Measurements from ENCODE around the gene NXNL1. TPM values are rescaled to one million over a fixed set of nuclear protein-coding genes. Genes with fewer than 3 reads are reported as not detected.

The NXNL1 gene
- total RNA-seq, 1 donor from 2014 or later, result not detected

DNA sequence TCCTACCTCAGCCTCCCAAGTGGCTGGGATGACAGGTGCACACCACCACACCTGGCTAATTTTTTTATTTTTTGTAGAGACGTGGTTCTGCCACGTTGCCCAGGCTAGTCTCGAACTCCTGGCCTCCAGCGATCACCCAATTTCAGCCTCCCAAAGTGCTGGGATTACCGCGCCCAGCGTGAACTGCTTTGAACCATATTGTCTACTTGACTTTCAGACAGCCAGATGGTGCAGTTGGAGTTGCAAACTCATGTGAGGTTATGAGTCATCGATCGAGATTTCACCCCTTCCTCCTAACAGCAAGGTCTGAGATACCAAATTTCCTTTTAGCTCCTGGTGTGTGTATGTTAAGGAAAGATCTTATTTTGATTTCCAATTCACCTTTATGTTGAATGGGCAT, 12.3 kb upstream of the NXNL1 start:
- TF ChIP-seq, protein P1, sequence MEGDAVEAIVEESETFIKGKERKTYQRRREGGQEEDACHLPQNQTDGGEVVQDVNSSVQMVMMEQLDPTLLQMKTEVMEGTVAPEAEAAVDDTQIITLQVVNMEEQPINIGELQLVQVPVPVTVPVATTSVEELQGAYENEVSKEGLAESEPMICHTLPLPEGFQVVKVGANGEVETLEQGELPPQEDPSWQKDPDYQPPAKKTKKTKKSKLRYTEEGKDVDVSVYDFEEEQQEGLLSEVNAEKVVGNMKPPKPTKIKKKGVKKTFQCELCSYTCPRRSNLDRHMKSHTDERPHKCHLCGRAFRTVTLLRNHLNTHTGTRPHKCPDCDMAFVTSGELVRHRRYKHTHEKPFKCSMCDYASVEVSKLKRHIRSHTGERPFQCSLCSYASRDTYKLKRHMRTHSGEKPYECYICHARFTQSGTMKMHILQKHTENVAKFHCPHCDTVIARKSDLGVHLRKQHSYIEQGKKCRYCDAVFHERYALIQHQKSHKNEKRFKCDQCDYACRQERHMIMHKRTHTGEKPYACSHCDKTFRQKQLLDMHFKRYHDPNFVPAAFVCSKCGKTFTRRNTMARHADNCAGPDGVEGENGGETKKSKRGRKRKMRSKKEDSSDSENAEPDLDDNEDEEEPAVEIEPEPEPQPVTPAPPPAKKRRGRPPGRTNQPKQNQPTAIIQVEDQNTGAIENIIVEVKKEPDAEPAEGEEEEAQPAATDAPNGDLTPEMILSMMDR (conservative IDR thresholded peaks at IDR 0.05; ENCODE audit: low read depth, low read length), result no peak
- H3K4me3 ChIP-seq (ENCODE audit: low read depth, low read length), result no peak overlapping the region
- DNase-seq (ENCODE audit: low read depth), result no peak

DNA sequence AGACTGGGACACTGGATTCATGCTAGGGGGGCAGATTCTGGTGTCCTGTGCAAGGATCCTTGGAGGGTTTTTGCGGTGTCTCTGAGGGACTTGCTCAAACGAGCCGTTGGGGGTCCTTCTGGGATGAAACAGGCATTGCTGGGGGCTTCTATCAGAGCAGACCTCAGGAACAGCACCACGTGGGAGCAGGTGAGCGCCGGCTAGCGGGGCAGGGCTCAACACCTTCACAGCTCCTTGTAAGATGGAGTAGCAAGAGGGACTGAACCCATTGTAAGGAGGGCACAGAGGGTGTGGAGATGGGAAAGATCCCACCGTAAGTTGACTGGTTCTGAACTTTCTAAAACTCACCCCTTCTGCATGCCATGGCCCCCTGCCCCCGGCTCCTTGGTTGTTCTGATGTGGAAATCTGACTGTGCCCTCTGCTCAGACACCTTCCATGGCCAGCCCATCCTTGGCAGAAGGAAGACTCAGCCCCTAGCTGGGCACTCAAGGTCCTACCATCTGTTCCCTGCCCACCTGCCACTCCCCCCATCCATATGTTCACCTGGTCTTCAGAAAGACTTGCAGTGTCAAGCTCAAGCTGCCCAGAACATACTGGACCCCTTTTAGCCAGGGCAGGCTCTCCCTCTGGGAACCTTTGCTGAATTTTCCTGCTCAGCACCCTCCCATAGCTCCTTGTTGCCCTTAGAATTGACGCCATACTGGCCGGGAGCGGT, 10.8 kb upstream of the NXNL1 start:
- TF ChIP-seq, protein P1 (conservative IDR thresholded peaks at IDR 0.05; ENCODE audit: low read depth, low read length), result no peak
- peak overlapping the region; percentile 74 for H3K4me3 ChIP-seq (ENCODE audit: low read depth, low read length)
- no peak for DNase-seq (ENCODE audit: low read depth)

DNA sequence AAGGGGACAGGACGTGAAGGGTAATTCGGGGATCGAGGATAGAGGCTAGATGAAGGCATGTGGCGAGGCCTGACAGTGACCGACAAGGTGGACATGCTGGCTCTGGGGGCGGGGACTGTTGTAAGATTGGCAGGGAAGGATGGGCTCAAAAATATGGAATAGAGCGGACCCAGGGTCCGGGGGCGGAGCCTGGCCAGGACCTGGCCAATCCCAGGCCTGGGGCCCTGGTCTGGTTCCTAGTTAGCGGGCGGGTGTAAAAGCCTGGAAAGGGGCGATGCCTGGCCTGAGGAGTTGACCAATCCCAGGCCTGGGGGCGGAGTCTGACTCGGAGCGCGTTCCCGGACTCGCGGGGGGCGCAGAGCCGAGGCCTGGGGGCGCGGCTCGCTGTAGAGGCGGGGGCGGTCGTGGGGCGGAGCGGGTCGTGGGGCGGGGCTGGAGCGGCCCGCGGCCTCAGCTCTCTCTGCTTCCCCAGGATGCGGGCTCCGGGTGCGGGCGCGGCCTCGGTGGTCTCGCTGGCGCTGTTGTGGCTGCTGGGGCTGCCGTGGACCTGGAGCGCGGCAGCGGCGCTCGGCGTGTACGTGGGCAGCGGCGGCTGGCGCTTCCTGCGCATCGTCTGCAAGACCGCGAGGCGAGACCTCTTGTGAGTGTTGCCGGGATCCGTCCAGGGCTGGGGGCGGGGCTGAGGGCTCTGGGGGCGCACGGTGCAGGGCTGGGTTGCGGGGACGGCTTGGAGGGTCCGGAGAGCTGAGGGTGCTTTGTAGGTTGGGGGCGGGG, 9.5 kb upstream of the NXNL1 start, which contains the start of gene SLC27A1:
Gene SLC27A1 (plus strand): TSS at position 457 of the 774 bp plus-strand sequence. CDS start 17 bp downstream, at position 474.
- H3K4me3 ChIP-seq (ENCODE audit: low read depth, low read length), result peak within 1 kb of the TSS; percentile 74
- TF ChIP-seq, protein P1 (conservative IDR thresholded peaks at IDR 0.05; ENCODE audit: low read depth, low read length), result no peak
- DNase-seq (ENCODE audit: low read depth), result peak; percentile 79

DNA sequence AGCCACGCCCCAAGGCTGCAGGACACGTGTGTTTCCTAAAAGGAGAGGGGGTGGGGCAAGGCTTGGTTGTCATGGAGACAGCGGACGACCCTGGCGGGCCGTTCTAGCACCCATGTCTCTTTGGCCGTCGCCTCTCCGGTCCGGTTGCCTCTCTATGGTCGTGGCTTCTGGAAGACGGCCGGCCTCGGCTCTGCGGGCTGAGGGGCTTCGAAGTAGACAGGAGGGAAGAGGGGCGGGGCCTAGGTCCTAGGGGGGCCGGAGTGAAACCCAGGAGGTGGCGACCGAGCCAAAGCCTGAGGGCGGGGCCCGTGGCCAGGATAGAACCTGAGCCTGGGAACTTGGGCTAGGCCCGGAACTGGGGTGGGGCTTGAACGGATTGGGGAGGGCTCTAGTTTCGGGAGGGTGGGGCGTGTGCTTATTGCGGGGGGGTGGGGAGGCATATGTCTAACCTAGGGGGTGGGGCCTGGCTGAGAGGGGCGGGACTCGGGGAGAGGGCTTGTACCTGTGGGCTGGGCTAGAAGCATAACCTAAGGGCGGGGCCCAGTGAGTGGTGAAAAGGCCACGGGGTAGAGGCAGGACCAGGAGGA, 8.8 kb upstream of the NXNL1 start:
- H3K4me3 ChIP-seq (ENCODE audit: low read depth, low read length), result peak overlapping the region; percentile 74
- peak; percentile 71 for DNase-seq (ENCODE audit: low read depth)

DNA sequence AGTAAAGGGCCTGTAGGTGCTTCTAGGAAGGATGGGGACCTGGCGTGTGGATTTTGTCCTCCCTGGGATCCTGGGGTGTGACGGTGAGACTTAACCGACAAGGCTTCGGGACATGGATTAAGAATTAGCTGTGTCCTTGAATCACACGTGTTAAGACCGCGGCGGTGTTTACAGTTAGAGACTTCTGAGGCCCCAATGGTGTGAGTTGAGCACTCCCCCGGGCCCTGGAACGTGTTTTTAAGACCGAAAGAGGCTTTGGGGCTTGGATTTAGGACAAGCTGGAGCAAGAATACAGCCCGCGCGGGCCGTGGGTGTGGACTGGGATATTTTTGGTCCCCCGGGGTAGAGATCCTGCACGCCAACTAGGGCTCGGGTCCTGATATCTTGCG, 8.4 kb upstream of the NXNL1 start:
- peak overlapping the region; percentile 74 for H3K4me3 ChIP-seq (ENCODE audit: low read depth, low read length)
- TF ChIP-seq, protein P1 (conservative IDR thresholded peaks at IDR 0.05; ENCODE audit: low read depth, low read length), result no peak
- no peak for DNase-seq (ENCODE audit: low read depth)

More for the DNA sequence above, 8.8 kb upstream of the NXNL1 start:
- TF ChIP-seq, protein P1 (conservative IDR thresholded peaks at IDR 0.05; ENCODE audit: low read depth, low read length), result no peak

DNA sequence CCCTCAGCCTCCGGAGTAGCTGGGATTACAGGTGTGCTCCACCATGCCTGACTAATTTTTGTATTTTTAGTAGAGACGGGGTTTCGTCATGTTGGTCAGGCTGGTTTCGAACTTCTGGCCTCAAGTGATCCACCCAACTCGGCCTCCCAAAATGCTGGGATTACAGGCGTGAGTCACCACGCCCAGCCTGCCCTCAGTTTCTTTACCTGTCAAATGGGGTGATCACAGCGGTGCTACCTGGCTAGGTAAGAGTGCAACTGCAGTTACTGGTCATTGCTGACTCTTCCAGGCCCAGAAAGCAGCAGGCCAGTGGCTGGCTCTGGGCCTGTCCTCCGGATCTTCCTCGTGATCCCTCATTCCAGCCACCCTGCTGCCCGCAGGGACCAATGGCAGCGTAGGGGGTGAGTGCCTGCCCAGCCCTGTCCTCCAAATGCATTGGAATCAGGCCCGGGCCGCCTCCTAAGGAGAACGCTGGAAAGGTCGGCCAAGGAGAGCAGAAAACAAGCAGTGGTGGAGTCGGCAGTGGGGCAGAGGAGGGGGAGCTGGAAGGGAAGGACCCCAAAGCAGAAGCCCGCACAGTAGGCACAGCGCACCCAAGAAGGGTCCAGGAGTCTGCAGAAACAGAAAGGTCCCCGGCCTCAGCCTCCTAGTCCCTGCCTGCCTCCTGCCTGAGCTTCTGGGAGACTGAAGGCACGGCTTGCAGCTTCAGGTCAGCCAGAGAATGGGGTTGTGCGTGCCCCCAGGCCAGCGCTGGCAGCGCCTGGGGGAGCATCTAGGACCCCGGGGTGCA, 7.8 kb upstream of the NXNL1 start:
- H3K4me3 ChIP-seq (ENCODE audit: low read depth, low read length), result no peak overlapping the region
- TF ChIP-seq, protein P1 (conservative IDR thresholded peaks at IDR 0.05; ENCODE audit: low read depth, low read length), result no peak
- DNase-seq (ENCODE audit: low read depth), result no peak

Data from epithelial cell of proximal tubule (primary cell).